Ishikawa (cell line): ENCODE results near the gene DDRGK1.

Source experiments
- CEBPB ChIP-seq: IDR thresholded peaks from 2 replicates; pipeline ENCODE4 v1.6.1; 2012
- CREB1 ChIP-seq: IDR thresholded peaks from 2 replicates; pipeline ENCODE4 v1.6.1; 2012; ENCODE audit warnings: low read depth
- EGR1 ChIP-seq: IDR thresholded peaks from 2 replicates; pipeline ENCODE4 v1.6.1; 2012
- EP300 ChIP-seq: IDR thresholded peaks from 2 replicates; pipeline ENCODE4 v1.6.1; 2012; ENCODE audit warnings: borderline replicate concordance
- FOXM1 ChIP-seq: IDR thresholded peaks from 2 replicates; pipeline ENCODE4 v1.6.1; 2012; ENCODE audit warnings: low read depth, borderline replicate concordance
- MAX ChIP-seq: IDR thresholded peaks from 2 replicates; pipeline ENCODE4 v1.6.1; 2012
- NFIC ChIP-seq: IDR thresholded peaks from 2 replicates; pipeline ENCODE4 v1.6.1; 2012
- RAD21 ChIP-seq: IDR thresholded peaks from 2 replicates; pipeline ENCODE4 v1.6.1; 2012; ENCODE audit warnings: low read depth
- REST ChIP-seq: IDR thresholded peaks from 2 replicates; pipeline ENCODE4 v1.6.1; 2012; ENCODE audit warnings: low read depth, mild to moderate bottlenecking
- TAF1 ChIP-seq: IDR thresholded peaks from 2 replicates; pipeline ENCODE4 v1.6.1; 2012; ENCODE audit warnings: low read depth, mild to moderate bottlenecking
- TCF12 ChIP-seq: IDR thresholded peaks from 2 replicates; pipeline ENCODE4 v1.6.1; 2012; ENCODE audit warnings: low read depth
- TEAD4 ChIP-seq: IDR thresholded peaks from 2 replicates; pipeline ENCODE4 v1.6.1; 2012
- USF1 ChIP-seq: IDR thresholded peaks from 2 replicates; pipeline ENCODE4 v1.6.1; 2012
- YY1 ChIP-seq: IDR thresholded peaks from 2 replicates; pipeline ENCODE4 v1.6.1; 2012; ENCODE audit warnings: low read depth

- no peak for TF ChIP-seq TCF12
- no peak for TF ChIP-seq TEAD4
- no peak for TF ChIP-seq YY1
- no peak for TF ChIP-seq CEBPB
- no peak for TF ChIP-seq REST
- no peak for TF ChIP-seq FOXM1
- TF ChIP-seq TAF1, result no peak
- no peak for TF ChIP-seq MAX
- TF ChIP-seq RAD21, result no peak
- TF ChIP-seq NFIC, result no peak
- no peak for TF ChIP-seq USF1
- no peak for TF ChIP-seq EP300
- no peak for TF ChIP-seq CREB1
- TF ChIP-seq EGR1, result no peak
Measured at GRCh38 chr20:3177746-3178485, 26.6 kb downstream of the DDRGK1 start.
